ENCODE results near the gene SNUPN. TPM values are rescaled to one million over a fixed set of nuclear protein-coding genes. Genes with fewer than 3 reads are reported as not detected.
A peak's percentile ranks its signal among the peaks of the same experiment; 100 is the strongest.

SNUPN gene
- total RNA-seq, 1 experiment from 2014 or later = 12.5 TPM

DNA sequence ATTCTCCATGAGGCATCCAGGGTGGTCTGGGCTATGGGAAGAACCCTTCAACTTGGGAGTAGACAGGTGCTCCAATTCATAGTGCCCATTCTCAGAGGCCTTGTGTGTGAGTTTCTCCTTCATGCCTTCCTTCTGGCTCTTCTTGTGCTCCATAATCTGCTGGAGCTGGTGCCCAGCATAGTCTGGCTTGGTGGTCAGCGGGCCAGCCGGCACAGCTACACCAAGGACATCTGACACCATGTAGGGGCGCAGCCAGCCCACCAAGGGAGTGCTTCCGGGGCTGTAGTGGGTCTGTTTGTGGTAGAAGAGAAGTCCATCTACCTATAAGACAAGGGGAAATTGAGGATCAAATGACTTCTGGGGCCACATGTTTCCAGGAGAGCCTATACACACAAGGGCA, 27.2 kb downstream of the SNUPN start:
- Histone ChIP-seq H3K9me3 (no peaks in the 10 kb centered on the region), H3K27me3 (replicated peaks; ENCODE audit: control insufficient read depth, insufficient read depth, low read length) (no peaks in the 10 kb centered on the region), H3K4me1 (peaks cover 18% of the 10 kb centered on the region), H3K36me3 (ENCODE audit: control insufficient read depth, insufficient read depth, low read length) (no peaks in the 10 kb centered on the region; the same call in none of the 2 replicates), H3K4me3 (ENCODE audit: low read depth, low read length) (no peak overlapping the region)
- no TSS peak for BruUV-seq (replicated peaks)
- peaks cover 6% of the 10 kb centered on the region for H3K36me3 Mint-ChIP-seq (ENCODE audit: insufficient read depth, unreplicated experiment)
- intact Hi-C loops (cut with micrococcal nuclease; ENCODE audit: unreplicated experiment) = no loop called here
- no peaks in the 10 kb centered on the region for H3K27me3 Mint-ChIP-seq (ENCODE audit: insufficient read depth, unreplicated experiment)
- TF ChIP-seq, protein P1, sequence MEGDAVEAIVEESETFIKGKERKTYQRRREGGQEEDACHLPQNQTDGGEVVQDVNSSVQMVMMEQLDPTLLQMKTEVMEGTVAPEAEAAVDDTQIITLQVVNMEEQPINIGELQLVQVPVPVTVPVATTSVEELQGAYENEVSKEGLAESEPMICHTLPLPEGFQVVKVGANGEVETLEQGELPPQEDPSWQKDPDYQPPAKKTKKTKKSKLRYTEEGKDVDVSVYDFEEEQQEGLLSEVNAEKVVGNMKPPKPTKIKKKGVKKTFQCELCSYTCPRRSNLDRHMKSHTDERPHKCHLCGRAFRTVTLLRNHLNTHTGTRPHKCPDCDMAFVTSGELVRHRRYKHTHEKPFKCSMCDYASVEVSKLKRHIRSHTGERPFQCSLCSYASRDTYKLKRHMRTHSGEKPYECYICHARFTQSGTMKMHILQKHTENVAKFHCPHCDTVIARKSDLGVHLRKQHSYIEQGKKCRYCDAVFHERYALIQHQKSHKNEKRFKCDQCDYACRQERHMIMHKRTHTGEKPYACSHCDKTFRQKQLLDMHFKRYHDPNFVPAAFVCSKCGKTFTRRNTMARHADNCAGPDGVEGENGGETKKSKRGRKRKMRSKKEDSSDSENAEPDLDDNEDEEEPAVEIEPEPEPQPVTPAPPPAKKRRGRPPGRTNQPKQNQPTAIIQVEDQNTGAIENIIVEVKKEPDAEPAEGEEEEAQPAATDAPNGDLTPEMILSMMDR (IDR thresholded peaks at IDR 0.05; ENCODE audit: insufficient read depth in 1 of 2, low read depth in 1 of 2, low read length in 1 of 2, severe bottlenecking in 1 of 2, unreplicated experiment in 1 of 2) = no peak
- DNase-seq = no peak
- no peak overlapping the region for H3K27ac Mint-ChIP-seq (ENCODE audit: unreplicated experiment)
- no peaks in the 10 kb centered on the region for H3K9me3 Mint-ChIP-seq (ENCODE audit: unreplicated experiment)
- H3K4me3 Mint-ChIP-seq (ENCODE audit: unreplicated experiment) = no peak overlapping the region
- POLR2A ChIA-PET = interaction anchor here (0.6 to 1.7 kb wide), 2 partner anchors 42 to 138 kb away, joined by 3 to 5 read pairs; partner anchors contain the start of gene IMP3
- peaks cover 19% of the 10 kb centered on the region for H3K4me1 Mint-ChIP-seq (ENCODE audit: low read depth, unreplicated experiment)
- CTCF ChIA-PET = interaction anchor here (1.8 kb wide), 1 partner anchor 19 kb away, joined by 7 read pairs; the partner anchor contains the start of gene PTPN9

DNA sequence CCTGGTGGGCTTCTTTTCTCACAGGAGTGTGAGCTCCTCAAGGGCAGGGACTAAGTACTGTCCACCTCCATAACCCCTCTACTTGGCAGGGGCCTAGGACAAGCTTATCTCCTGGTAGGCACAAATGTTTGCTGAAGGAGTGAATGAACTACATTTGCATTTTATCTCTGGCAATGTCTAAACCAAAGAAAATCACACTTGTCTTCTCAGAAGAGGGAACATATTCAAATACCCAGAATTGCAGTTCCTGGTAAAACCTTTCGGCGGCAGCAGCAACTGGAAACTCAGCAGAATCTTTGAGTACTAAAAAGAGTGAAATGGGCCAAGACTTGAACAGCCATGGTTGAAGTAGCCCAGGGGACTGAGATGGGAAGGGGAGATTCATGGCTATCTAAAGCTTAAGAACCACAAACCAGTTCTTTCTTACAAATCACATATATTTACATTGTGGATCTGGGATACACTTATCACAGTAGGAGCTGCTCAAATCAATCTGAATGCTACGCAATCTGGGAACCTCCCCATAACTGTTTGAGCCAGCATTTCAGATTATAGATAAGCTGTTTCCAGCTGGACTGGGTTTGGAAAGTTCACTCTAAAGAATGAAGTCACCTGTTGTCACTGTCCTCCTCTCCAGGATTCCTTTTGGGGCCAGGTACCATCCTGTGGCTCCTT, 27.7 kb downstream of the SNUPN start:
- H3K27me3 ChIP-seq (replicated peaks; ENCODE audit: control insufficient read depth, insufficient read depth, low read length) = no peaks in the 10 kb centered on the region
- no peaks in the 10 kb centered on the region for H3K9me3 ChIP-seq
- Mint-ChIP-seq H3K4me1 (ENCODE audit: low read depth, unreplicated experiment) (peaks cover 19% of the 10 kb centered on the region), H3K27ac (ENCODE audit: unreplicated experiment) (no peak overlapping the region), H3K9me3 (ENCODE audit: unreplicated experiment) (no peaks in the 10 kb centered on the region), H3K36me3 (ENCODE audit: insufficient read depth, unreplicated experiment) (peaks cover 6% of the 10 kb centered on the region), H3K27me3 (ENCODE audit: insufficient read depth, unreplicated experiment) (no peaks in the 10 kb centered on the region), H3K4me3 (ENCODE audit: unreplicated experiment) (no peak overlapping the region)
- TF ChIP-seq, protein P1 (IDR thresholded peaks at IDR 0.05; ENCODE audit: insufficient read depth in 1 of 2, low read depth in 1 of 2, low read length in 1 of 2, severe bottlenecking in 1 of 2, unreplicated experiment in 1 of 2) = peak; percentile 6 to 18
- intact Hi-C loops (cut with micrococcal nuclease; ENCODE audit: unreplicated experiment) = no loop called here
- ChIA-PET POLR2A (interaction anchor here (0.6 to 1.7 kb wide), 2 partner anchors 43 to 137 kb away, joined by 3 to 5 read pairs; partner anchors contain the start of gene IMP3), CTCF (interaction anchor here (0.6 to 1.8 kb wide), 4 partner anchors 19 to 89 kb away, joined by 3 to 7 read pairs (median 4); partner anchors contain the start of gene PTPN9)
- H3K4me3 ChIP-seq (ENCODE audit: low read depth, low read length) = no peak overlapping the region
- DNase-seq = no peak
- no TSS peak for BruUV-seq (replicated peaks)
- H3K4me1 ChIP-seq = peaks cover 19% of the 10 kb centered on the region
- no peaks in the 10 kb centered on the region; the same call in none of the 2 replicates for H3K36me3 ChIP-seq (ENCODE audit: control insufficient read depth, insufficient read depth, low read length)

DNA sequence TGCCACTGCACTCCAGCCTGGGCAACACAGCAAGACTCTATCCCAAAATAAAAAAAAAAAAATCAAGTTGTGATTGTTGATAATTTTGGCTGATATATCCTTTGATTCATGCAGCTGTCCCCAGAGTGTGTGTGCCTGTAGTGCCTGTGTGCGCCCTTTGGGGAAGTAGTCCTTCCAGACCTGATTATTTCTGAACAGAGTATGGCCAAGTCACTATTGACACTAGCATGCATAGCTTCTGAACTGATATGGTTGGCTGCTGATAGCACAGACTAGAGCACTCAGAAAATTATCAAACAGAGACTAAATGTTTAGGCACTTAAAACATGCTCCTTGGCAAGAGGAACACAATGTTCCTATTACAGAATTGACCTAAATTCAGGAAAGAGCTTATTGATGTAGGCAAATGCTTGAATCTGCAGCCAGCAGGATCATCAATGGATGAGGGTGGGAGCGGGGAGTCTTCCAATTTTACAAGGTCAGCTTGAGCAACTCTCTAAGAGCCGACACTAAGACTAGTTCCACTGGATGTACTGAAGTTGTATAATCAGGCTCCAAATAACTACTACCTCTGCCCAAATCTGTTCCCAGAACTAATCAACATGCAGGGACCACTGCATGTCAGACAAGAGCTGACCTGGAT, 28.7 kb downstream of the SNUPN start:
- peaks cover 29% of the 10 kb centered on the region for H3K4me1 ChIP-seq
- Mint-ChIP-seq H3K9me3 (ENCODE audit: unreplicated experiment) (no peaks in the 10 kb centered on the region), H3K36me3 (ENCODE audit: insufficient read depth, unreplicated experiment) (peaks cover 4% of the 10 kb centered on the region), H3K4me1 (ENCODE audit: low read depth, unreplicated experiment) (peaks cover 25% of the 10 kb centered on the region), H3K4me3 (ENCODE audit: unreplicated experiment) (no peak overlapping the region), H3K27me3 (ENCODE audit: insufficient read depth, unreplicated experiment) (no peaks in the 10 kb centered on the region), H3K27ac (ENCODE audit: unreplicated experiment) (no peak overlapping the region)
- H3K9me3 ChIP-seq = no peaks in the 10 kb centered on the region
- H3K36me3 ChIP-seq (ENCODE audit: control insufficient read depth, insufficient read depth, low read length) = no peaks in the 10 kb centered on the region; the same call in none of the 2 replicates
- H3K27me3 ChIP-seq (replicated peaks; ENCODE audit: control insufficient read depth, insufficient read depth, low read length) = no peaks in the 10 kb centered on the region
- H3K4me3 ChIP-seq (ENCODE audit: low read depth, low read length) = no peak overlapping the region
- intact Hi-C loops (cut with micrococcal nuclease; ENCODE audit: unreplicated experiment) = no loop called here
- ChIA-PET CTCF (interaction anchor here (0.7 to 1.8 kb wide), 3 partner anchors 18 to 88 kb away, joined by 3 to 7 read pairs (median 3); partner anchors contain the start of gene PTPN9), POLR2A (interaction anchor here (0.5 to 0.7 kb wide), 2 partner anchors 42 to 155 kb away, joined by 3 to 7 read pairs; no protein-coding TSS in a partner anchor)
- no TSS peak for BruUV-seq (replicated peaks)
- DNase-seq = no peak
- TF ChIP-seq, protein P1 (IDR thresholded peaks at IDR 0.05; ENCODE audit: insufficient read depth in 1 of 2, low read depth in 1 of 2, low read length in 1 of 2, severe bottlenecking in 1 of 2, unreplicated experiment in 1 of 2) = no peak

Measured in Caco-2 (cell line).